Transverse colon (tissue), 4 donors: ENCODE measurements around the gene NEK10. TPM values are rescaled to one million over a fixed set of nuclear protein-coding genes. Genes with fewer than 3 reads are reported as not detected.

Experiments
- DNase-seq: peaks from one replicate; pipeline ENCODE4 v3.0.0-alpha.2; 2019
- H3K27ac ChIP-seq, 4 donors: fragments of 200-600 bp; sonication (generic); 2 replicates each; pipeline ENCODE4 v1.5.1; 2016 to 2018; ENCODE audit warnings: inconsistent platforms in 4 of 4
- H3K27me3 ChIP-seq: fragments of 200-600 bp; sonication (generic); 2 replicates; pipeline ENCODE4 v1.5.1; 2017; ENCODE audit warnings: inconsistent platforms
- H3K36me3 ChIP-seq, 4 donors: fragments of 200-600 bp; sonication (generic); 2 replicates each; pipeline ENCODE4 v1.5.1; 2017 to 2019; ENCODE audit warnings: inconsistent platforms in 4 of 4
- H3K4me1 ChIP-seq, 4 donors: fragments of 200-600 bp; sonication (generic); 2 replicates each; pipeline ENCODE4 v1.5.1; 2017 to 2020; ENCODE audit warnings: inconsistent platforms in 4 of 4
- H3K4me3 ChIP-seq, 4 donors: fragments of 200-600 bp; sonication (generic); 1 replicate in 1 of 4; 2 replicates in 3 of 4; pipeline versions ENCODE4 v1.5.1 to v1.6.1; 2017 to 2019; ENCODE audit warnings: inconsistent platforms in 4 of 4
- H3K9me3 ChIP-seq, 2 donors: fragments of 200-600 bp; sonication (generic); 2 replicates each; pipeline ENCODE4 v1.5.1; 2017 to 2019; ENCODE audit warnings: inconsistent platforms in 2 of 2
- EP300 ChIP-seq: sonication (generic); formaldehyde crosslinking; IDR thresholded peaks from one replicate; pipeline ENCODE4 v1.6.1; 2017; ENCODE audit warnings: antibody characterized with exemption, low read depth
- POLR2A ChIP-seq: fragments of 450-650 bp; IDR thresholded peaks from one replicate; pipeline ENCODE4 v1.6.1; 2016; ENCODE audit warnings: antibody characterized with exemption, mild to moderate bottlenecking, moderate library complexity
- POLR2AphosphoS5 ChIP-seq, 3 donors: sonication (generic); formaldehyde crosslinking; IDR thresholded peaks; one replicate each; pipeline ENCODE4 v1.6.1; 2016; ENCODE audit warnings: antibody characterized with exemption in 3 of 3
- WGBS, 2 donors: methylation state at CpG; one replicate each; pipeline ENCODE4 v1.1.5; 2018; ENCODE audit warnings: low coverage in 1 of 2; 5-methylcytosine and 5-hydroxymethylcytosine counted together
- in situ Hi-C, 4 donors: fragments of 200-750 bp; cut with MboI; loops; one replicate each; pipeline versions ENCODE4 v1.15.0 to v1.15.1; 2017; ENCODE audit warnings: low sequenced_read_pairs in 3 of 4, low pct_ligation_motif_present in 1 of 4, low pct_unique_long_range_greater_than_20kb in 1 of 4
- intact Hi-C: fragments of 100-400 bp; cut with DNase I; formaldehyde crosslinking; loops from one replicate; pipeline ENCODE4 v1.15.1; 2023; ENCODE audit warnings: low total_unique reads
- total RNA-seq, 4 donors: library from RNA; depleted of rRNA; stranded (reverse); fragments of >200 nt; gene quantifications; one replicate each; pipeline ENCODE4 v1.1.0, GENCODE V29; 2016
- TF ChIP-seq, protein P1 (sequence below), 5 experiments: fragments of 200-600 bp in 3 of 5; fragments of 450-650 bp in 2 of 5; sonication (generic) in 3 of 5; IDR thresholded peaks; 1 replicate in 2 of 5; 2 replicates in 3 of 5; pipeline ENCODE4 v1.5.1; 2016 to 2017; ENCODE audit warnings: antibody characterized with exemption in 5 of 5, inconsistent platforms in 3 of 5, mild to moderate bottlenecking in 2 of 5, moderate library complexity in 1 of 5

Gene NEK10
- total RNA-seq, 4 donors from 2014 or later = 1.1 to 3.2 (median 1.7) TPM

DNA sequence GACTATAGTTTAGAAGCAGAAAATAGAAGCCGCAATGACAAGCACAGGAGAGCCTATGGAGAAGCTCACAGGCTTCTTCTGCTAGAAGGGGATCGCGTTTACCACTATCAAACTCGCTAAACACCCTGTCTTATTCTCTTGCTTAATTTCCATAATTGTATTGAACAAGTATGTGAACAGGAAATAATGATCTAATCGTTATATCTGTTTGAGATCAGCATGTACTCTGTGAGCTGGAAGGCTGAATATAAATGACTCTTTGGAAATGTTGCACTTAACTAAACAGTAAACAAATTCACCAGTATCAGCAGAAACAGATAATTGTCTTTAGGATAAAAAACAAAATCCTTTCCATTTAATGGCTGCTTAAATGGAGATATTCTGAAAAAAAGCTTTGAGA, 15.0 kb downstream of the NEK10 start:
- H3K27me3 ChIP-seq = no peaks in the 10 kb centered on the region
- TF ChIP-seq POLR2AphosphoS5 (IDR thresholded peaks at IDR 0.05) = no peak
- TF ChIP-seq, protein P1, sequence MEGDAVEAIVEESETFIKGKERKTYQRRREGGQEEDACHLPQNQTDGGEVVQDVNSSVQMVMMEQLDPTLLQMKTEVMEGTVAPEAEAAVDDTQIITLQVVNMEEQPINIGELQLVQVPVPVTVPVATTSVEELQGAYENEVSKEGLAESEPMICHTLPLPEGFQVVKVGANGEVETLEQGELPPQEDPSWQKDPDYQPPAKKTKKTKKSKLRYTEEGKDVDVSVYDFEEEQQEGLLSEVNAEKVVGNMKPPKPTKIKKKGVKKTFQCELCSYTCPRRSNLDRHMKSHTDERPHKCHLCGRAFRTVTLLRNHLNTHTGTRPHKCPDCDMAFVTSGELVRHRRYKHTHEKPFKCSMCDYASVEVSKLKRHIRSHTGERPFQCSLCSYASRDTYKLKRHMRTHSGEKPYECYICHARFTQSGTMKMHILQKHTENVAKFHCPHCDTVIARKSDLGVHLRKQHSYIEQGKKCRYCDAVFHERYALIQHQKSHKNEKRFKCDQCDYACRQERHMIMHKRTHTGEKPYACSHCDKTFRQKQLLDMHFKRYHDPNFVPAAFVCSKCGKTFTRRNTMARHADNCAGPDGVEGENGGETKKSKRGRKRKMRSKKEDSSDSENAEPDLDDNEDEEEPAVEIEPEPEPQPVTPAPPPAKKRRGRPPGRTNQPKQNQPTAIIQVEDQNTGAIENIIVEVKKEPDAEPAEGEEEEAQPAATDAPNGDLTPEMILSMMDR (IDR thresholded peaks at IDR 0.05) = no peak
- no peak for TF ChIP-seq POLR2A
- intact Hi-C loops (no loop called here), in situ Hi-C loops (no loop called here)
- no peaks in the 10 kb centered on the region for H3K36me3 ChIP-seq
- H3K9me3 ChIP-seq = no peaks in the 10 kb centered on the region
- WGBS, 2 donors = 67 to 83% methylated on average over 2 to 5 of the region's 5 CpGs
- H3K4me1 ChIP-seq = peaks cover under 1 to 29% (median 11%) of the 10 kb centered on the region in 4 donors
- H3K27ac ChIP-seq = peak overlapping the region in 1 of 4 donors; percentile 62
- H3K4me3 ChIP-seq = no peak overlapping the region
- DNase-seq = no peak

GRCh38 chr3:27353221-27353620, 16.0 kb downstream of the NEK10 start:
- H3K9me3 ChIP-seq = no peaks in the 10 kb centered on the region
- no peak overlapping the region for H3K4me3 ChIP-seq
- no peak for DNase-seq
- no peaks in the 10 kb centered on the region for H3K36me3 ChIP-seq
- peaks cover 0 to 20% (median 4%) of the 10 kb centered on the region in 4 donors for H3K4me1 ChIP-seq
- no peaks in the 10 kb centered on the region for H3K27me3 ChIP-seq
- no peak overlapping the region for H3K27ac ChIP-seq
- intact Hi-C loops = no loop called here
- in situ Hi-C loops = no loop called here
- WGBS, 2 donors = 64 to 87% methylated on average over 1 of the region's 1 CpG
- TF ChIP-seq, protein P1 (IDR thresholded peaks at IDR 0.05) = no peak
- TF ChIP-seq POLR2AphosphoS5 (IDR thresholded peaks at IDR 0.05) = no peak
- TF ChIP-seq POLR2A = no peak
- TF ChIP-seq EP300 = no peak

DNA sequence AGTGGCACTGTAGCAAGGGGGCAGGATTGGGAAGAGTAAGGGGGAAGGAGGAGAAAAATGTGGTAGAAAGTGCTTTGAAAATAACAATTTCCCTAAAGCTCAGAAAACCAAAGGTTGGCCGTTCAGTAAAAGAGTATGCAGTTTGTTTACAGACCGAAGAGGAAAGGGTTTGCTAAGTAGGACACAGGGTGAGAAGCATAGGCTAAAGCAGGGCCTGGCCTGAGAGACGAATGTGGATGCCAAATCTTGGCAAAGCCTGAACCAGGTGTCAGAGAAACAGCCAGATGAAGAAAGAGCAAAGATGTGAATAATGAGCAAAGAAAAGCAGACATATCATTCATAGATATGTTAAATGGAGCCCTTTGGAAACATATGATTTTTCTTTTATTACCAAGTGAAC, 17.1 kb downstream of the NEK10 start:
- in situ Hi-C loops = no loop called here
- Histone ChIP-seq H3K9me3 (no peaks in the 10 kb centered on the region), H3K4me3 (no peak overlapping the region), H3K27ac (no peak overlapping the region), H3K36me3 (no peaks in the 10 kb centered on the region), H3K27me3 (no peaks in the 10 kb centered on the region), H3K4me1 (peaks cover 0 to 12% (median 4%) of the 10 kb centered on the region in 4 donors)
- DNase-seq = no peak
- TF ChIP-seq POLR2A (no peak), EP300 (no peak), POLR2AphosphoS5 (IDR thresholded peaks at IDR 0.05) (no peak)
- TF ChIP-seq, protein P1 (IDR thresholded peaks at IDR 0.05) = no peak
- intact Hi-C loops = no loop called here
- WGBS, 2 donors = 33 to 53% methylated on average over 3 of the region's 3 CpGs

DNA sequence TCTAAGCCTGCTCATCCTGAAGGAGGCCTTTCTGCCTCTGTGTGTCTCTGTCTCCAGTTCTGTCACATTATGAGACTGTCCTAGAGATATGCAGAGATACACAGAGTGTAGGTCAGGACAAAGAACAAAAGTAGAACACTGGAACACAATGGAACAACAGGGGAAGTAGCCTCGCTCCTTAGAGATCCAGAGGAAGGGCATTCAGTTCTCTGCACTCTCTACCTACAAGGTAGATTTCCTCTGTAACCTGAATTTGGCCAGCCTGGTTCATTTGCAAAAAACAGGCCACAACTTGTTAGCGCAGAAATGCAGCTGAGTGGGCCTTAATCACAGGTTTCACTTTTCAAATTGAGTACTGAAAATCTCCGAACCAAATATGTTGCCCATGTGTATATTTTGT, 19.4 kb downstream of the NEK10 start:
- in situ Hi-C loops (no loop called here), intact Hi-C loops (no loop called here)
- peaks cover 0 to 22% (median 3%) of the 10 kb centered on the region in 4 donors for H3K4me1 ChIP-seq
- WGBS, 2 donors = 76 to 100% methylated on average over 1 to 3 of the region's 3 CpGs
- no peaks in the 10 kb centered on the region for H3K36me3 ChIP-seq
- no peak for TF ChIP-seq EP300
- no peaks in the 10 kb centered on the region for H3K27me3 ChIP-seq
- no peaks in the 10 kb centered on the region for H3K9me3 ChIP-seq
- no peak overlapping the region for H3K27ac ChIP-seq
- no peak for DNase-seq
- H3K4me3 ChIP-seq = no peak overlapping the region
